RWPE2 (cell line): ENCODE results near the gene ZNF438.

Experiments
- ATAC-seq: fragments of 200-7000 bp; cut with Tn5 transposase; 3 replicates; pipeline ENCODE4 v1.9.1; 2021; ENCODE audit warnings: low read depth
- DNase-seq: peaks from one replicate; pipeline ENCODE4 v3.0.0-alpha.2; 2020; ENCODE audit warnings: low spot score
- H3K27ac ChIP-seq: fragments of 450-650 bp; 2 replicates; pipeline ENCODE4 v1.5.1; 2017; ENCODE audit warnings: mild to moderate bottlenecking; ENCODE audit not compliant: poor library complexity, severe bottlenecking
- H3K27me3 ChIP-seq: fragments of 250-450 bp; sonication (Bioruptor Pico); 2 replicates; pipeline ENCODE4 v1.5.1; 2021; ENCODE audit warnings: mild to moderate bottlenecking, moderate library complexity; ENCODE audit not compliant: insufficient read depth, poor library complexity, severe bottlenecking
- H3K36me3 ChIP-seq: fragments of 250-450 bp; sonication (Bioruptor Pico); 2 replicates; pipeline ENCODE4 v1.5.1; 2020; ENCODE audit warnings: low read depth, mild to moderate bottlenecking, moderate library complexity
- H3K4me1 ChIP-seq: fragments of 250-450 bp; sonication (Bioruptor Pico); 2 replicates; pipeline ENCODE4 v1.5.1; 2021; ENCODE audit warnings: mild to moderate bottlenecking, moderate library complexity; ENCODE audit not compliant: insufficient read depth, poor library complexity, severe bottlenecking
- H3K4me3 ChIP-seq: fragments of 250-450 bp; sonication (Bioruptor Pico); 2 replicates; pipeline ENCODE4 v1.5.1; 2021; ENCODE audit warnings: mild to moderate bottlenecking, moderate library complexity; ENCODE audit not compliant: severe bottlenecking
- H3K9me3 ChIP-seq: fragments of 250-450 bp; sonication (Bioruptor Pico); 2 replicates; pipeline ENCODE4 v1.5.1; 2021; ENCODE audit warnings: mild to moderate bottlenecking, moderate library complexity; ENCODE audit not compliant: severe bottlenecking
- CTCF ChIP-seq: fragments of 450-650 bp; IDR thresholded peaks from one replicate; pipeline ENCODE4 v1.5.1; 2017; ENCODE audit warnings: mild to moderate bottlenecking, moderate library complexity; ENCODE audit not compliant: poor library complexity, severe bottlenecking

The ZNF438 gene

GRCh38 chr10:30996481-30997005 is 35.1 kb downstream of the ZNF438 start:
- no peaks in the 10 kb centered on the region for H3K9me3 ChIP-seq
- no peak for ATAC-seq
- no peaks in the 10 kb centered on the region for H3K27me3 ChIP-seq
- no peak overlapping the region for H3K4me3 ChIP-seq
- no peaks in the 10 kb centered on the region for H3K4me1 ChIP-seq
- TF ChIP-seq CTCF = no peak
- H3K36me3 ChIP-seq = no peaks in the 10 kb centered on the region
- no peak for DNase-seq
- H3K27ac ChIP-seq = no peak overlapping the region

GRCh38 chr10:30995081-30995770 is 36.4 kb downstream of the ZNF438 start:
- TF ChIP-seq CTCF = no peak
- Histone ChIP-seq H3K9me3 (no peaks in the 10 kb centered on the region), H3K27ac (no peak overlapping the region), H3K27me3 (no peaks in the 10 kb centered on the region), H3K4me3 (no peak overlapping the region), H3K4me1 (no peaks in the 10 kb centered on the region), H3K36me3 (no peaks in the 10 kb centered on the region)
- no peak for DNase-seq
- ATAC-seq = no peak

- ATAC-seq (no peak), DNase-seq (no peak)
- no peaks in the 10 kb centered on the region for H3K36me3 ChIP-seq
- no peak for TF ChIP-seq CTCF
- H3K27ac ChIP-seq = no peak overlapping the region
- H3K4me1 ChIP-seq = no peaks in the 10 kb centered on the region
- H3K4me3 ChIP-seq = no peak overlapping the region
- H3K27me3 ChIP-seq = no peaks in the 10 kb centered on the region
- H3K9me3 ChIP-seq = no peaks in the 10 kb centered on the region
These were observed 38.5 kb downstream of the ZNF438 start for GRCh38 chr10:30993155-30993554.

GRCh38 chr10:30992681-30993080 is 39.0 kb downstream of the ZNF438 start:
- Histone ChIP-seq H3K4me1 (no peaks in the 10 kb centered on the region), H3K36me3 (no peaks in the 10 kb centered on the region), H3K9me3 (no peaks in the 10 kb centered on the region), H3K4me3 (no peak overlapping the region), H3K27me3 (no peaks in the 10 kb centered on the region), H3K27ac (no peak overlapping the region)
- DNase-seq (no peak), ATAC-seq (no peak)
- TF ChIP-seq CTCF = no peak

GRCh38 chr10:30991647-30992011 is 40.0 kb downstream of the ZNF438 start:
- Histone ChIP-seq H3K4me3 (no peak overlapping the region), H3K4me1 (peaks cover under 1% of the 10 kb centered on the region), H3K36me3 (no peaks in the 10 kb centered on the region), H3K9me3 (no peaks in the 10 kb centered on the region), H3K27me3 (no peaks in the 10 kb centered on the region), H3K27ac (no peak overlapping the region)
- DNase-seq (no peak), ATAC-seq (no peak)
- no peak for TF ChIP-seq CTCF
